ENCODE measurements around the gene TSPO. TPM values are rescaled to one million over a fixed set of nuclear protein-coding genes. Genes with fewer than 3 reads are reported as not detected.

The TSPO gene
- polyA plus RNA-seq, 3 donors, result 491 to 2,663 (median 2,230) TPM

GRCh38 chr22:43179911-43180195, 28.5 kb downstream of the TSPO start:
- 99% methylated on average over 15 of the region's 15 CpGs for WGBS (ENCODE audit: insufficient coverage)
- Mint-ChIP-seq H3K27me3 (ENCODE audit: low read depth in 3 of 3) (no peaks in the 10 kb centered on the region), H3K9me3 (peaks cover 0 to 4% (median 0%) of the 10 kb centered on the region in 7 donors), H3K27ac (no peak overlapping the region), H3K36me3 (peaks cover 33 to 65% of the 10 kb centered on the region in 2 donors), H3K4me1 (peaks cover 8% of the 10 kb centered on the region), H3K4me3 (no peak overlapping the region)
- no peak for DNase-seq
- Histone ChIP-seq H3K79me2 (ENCODE audit: insufficient read depth, low read length) (peaks cover 5% of the 10 kb centered on the region), H3K27me3 (ENCODE audit: control insufficient read depth in 2 of 2, insufficient read depth in 2 of 2, low read length in 2 of 2) (no peaks in the 10 kb centered on the region), H3K4me3 (replicated peaks in 1 of 3; ENCODE audit: low read depth in 2 of 3, low read length in 3 of 3) (no peak overlapping the region), H3K4me1 (ENCODE audit: control insufficient read depth in 1 of 2, insufficient read depth in 2 of 2, low read length in 2 of 2) (peaks cover 0 to 6% of the 10 kb centered on the region in 2 donors), H3K4me2 (replicated peaks; ENCODE audit: extremely low read depth, low read length, poor library complexity, severe bottlenecking) (no peak overlapping the region), H2AFZ (ENCODE audit: insufficient read depth, low read depth, low read length, poor library complexity, severe bottlenecking) (no peak overlapping the region), H3K9me3 (replicated peaks in 1 of 2; ENCODE audit: control insufficient read depth in 1 of 2, insufficient read depth in 1 of 2, low read length in 2 of 2) (no peaks in the 10 kb centered on the region), H3K36me3 (replicated peaks in 1 of 2; ENCODE audit: control insufficient read depth in 1 of 2, insufficient read depth in 2 of 2, low read length in 2 of 2) (peaks cover 45 to 74% of the 10 kb centered on the region in 2 donors), H4K20me1 (ENCODE audit: insufficient read depth, low read length) (no peaks in the 10 kb centered on the region), H3K9ac (ENCODE audit: insufficient read depth, low read length, poor library complexity, severe bottlenecking) (no peak overlapping the region), H3K27ac (ENCODE audit: low read depth in 1 of 2, low read length in 2 of 2) (no peak overlapping the region)
- TF ChIP-seq CTCF (IDR thresholded peaks at IDR 0.05), result no peak
- intact Hi-C loops (cut with micrococcal nuclease), result no loop called here

- TF ChIP-seq CTCF (IDR thresholded peaks at IDR 0.05), result no peak
- no peaks in the 10 kb centered on the region for H3K27me3 ChIP-seq (ENCODE audit: control insufficient read depth in 2 of 2, insufficient read depth in 2 of 2, low read length in 2 of 2)
- intact Hi-C loops (cut with micrococcal nuclease), result no loop called here
These were observed 29.3 kb downstream of the TSPO start for GRCh38 chr22:43180670-43181069.

More at GRCh38 chr22:43180670-43181069, 29.3 kb downstream of the TSPO start:
- peaks cover 3 to 9% of the 10 kb centered on the region in 2 donors for H3K4me1 ChIP-seq (ENCODE audit: control insufficient read depth in 1 of 2, insufficient read depth in 2 of 2, low read length in 2 of 2)
- H2AFZ ChIP-seq (ENCODE audit: insufficient read depth, low read depth, low read length, poor library complexity, severe bottlenecking), result no peak overlapping the region
- H3K4me1 Mint-ChIP-seq, result peaks cover 14% of the 10 kb centered on the region
- no peak overlapping the region for H3K9ac ChIP-seq (ENCODE audit: insufficient read depth, low read length, poor library complexity, severe bottlenecking)
- H3K36me3 Mint-ChIP-seq, result peaks cover 33 to 61% of the 10 kb centered on the region in 2 donors
- WGBS (ENCODE audit: insufficient coverage), result 90% methylated on average over 15 of the region's 15 CpGs
- H3K36me3 ChIP-seq (replicated peaks in 1 of 2; ENCODE audit: control insufficient read depth in 1 of 2, insufficient read depth in 2 of 2, low read length in 2 of 2), result peaks cover 39 to 66% of the 10 kb centered on the region in 2 donors
- H3K79me2 ChIP-seq (ENCODE audit: insufficient read depth, low read length), result peaks cover 10% of the 10 kb centered on the region
- no peaks in the 10 kb centered on the region for H3K9me3 ChIP-seq (replicated peaks in 1 of 2; ENCODE audit: control insufficient read depth in 1 of 2, insufficient read depth in 1 of 2, low read length in 2 of 2)
- H3K9me3 Mint-ChIP-seq, result peaks cover 0 to 4% (median 0%) of the 10 kb centered on the region in 7 donors
- H4K20me1 ChIP-seq (ENCODE audit: insufficient read depth, low read length), result no peaks in the 10 kb centered on the region
- no peak for DNase-seq
- no peak overlapping the region for H3K27ac Mint-ChIP-seq
- no peak overlapping the region for H3K4me2 ChIP-seq (replicated peaks; ENCODE audit: extremely low read depth, low read length, poor library complexity, severe bottlenecking)
- H3K4me3 Mint-ChIP-seq, result no peak overlapping the region
- no peak overlapping the region for H3K4me3 ChIP-seq (replicated peaks in 1 of 3; ENCODE audit: low read depth in 2 of 3, low read length in 3 of 3)
- H3K27me3 Mint-ChIP-seq (ENCODE audit: low read depth in 3 of 3), result no peaks in the 10 kb centered on the region
- no peak overlapping the region for H3K27ac ChIP-seq (ENCODE audit: low read depth in 1 of 2, low read length in 2 of 2)
